ENCODE data around the gene RRAS2. TPM values are rescaled to one million over a fixed set of nuclear protein-coding genes. Genes with fewer than 3 reads are reported as not detected.

The RRAS2 gene
- total and polyA plus RNA-seq, 9 of the 15 experiments (the other 6 are each of a cell fraction or from before 2014, with no cell fraction given), result 9.4 to 47.5 (median 37.6) TPM

DNA sequence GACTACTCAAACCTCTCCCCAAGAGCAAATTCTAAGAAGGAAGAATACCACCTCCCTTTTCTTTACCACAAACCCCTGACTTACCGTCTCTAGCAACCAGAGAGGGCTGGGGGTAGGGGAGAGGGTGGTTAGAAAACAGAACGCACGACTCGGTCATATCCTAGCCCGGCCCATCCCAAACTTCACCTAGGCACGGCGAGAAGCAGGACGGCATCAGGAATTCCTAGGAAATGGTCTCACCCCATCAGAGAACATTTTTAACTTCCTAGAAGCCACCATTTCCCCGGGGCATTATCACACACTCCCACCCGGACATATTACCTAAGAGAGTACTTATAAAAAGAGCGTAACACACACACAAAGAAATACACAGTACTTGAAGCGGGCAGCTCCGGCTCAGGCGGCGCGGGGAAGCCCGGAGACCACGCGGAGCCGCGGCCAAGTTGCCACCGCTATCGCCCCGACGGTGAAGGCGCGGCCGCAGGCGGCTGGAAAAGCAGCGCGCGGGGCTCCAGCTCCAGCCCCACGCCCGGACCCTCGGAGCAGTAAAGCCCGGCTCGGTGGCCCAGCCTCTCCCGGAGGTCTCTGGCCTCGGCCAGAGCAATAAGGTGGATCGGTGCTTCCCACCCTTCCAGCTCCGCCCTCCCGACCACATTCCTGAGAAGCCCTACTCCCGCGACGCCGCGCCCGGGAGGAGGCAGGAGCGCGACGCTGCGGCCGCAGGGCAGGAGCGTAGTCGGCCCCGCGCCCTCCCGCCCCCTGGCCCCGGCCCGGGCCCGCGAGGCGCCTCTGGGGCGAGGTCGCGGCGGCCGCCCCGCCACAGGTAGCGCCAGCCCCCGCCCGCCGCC lies 878 bp downstream of the RRAS2 start (continued):
- TF ChIP-seq, protein P1, sequence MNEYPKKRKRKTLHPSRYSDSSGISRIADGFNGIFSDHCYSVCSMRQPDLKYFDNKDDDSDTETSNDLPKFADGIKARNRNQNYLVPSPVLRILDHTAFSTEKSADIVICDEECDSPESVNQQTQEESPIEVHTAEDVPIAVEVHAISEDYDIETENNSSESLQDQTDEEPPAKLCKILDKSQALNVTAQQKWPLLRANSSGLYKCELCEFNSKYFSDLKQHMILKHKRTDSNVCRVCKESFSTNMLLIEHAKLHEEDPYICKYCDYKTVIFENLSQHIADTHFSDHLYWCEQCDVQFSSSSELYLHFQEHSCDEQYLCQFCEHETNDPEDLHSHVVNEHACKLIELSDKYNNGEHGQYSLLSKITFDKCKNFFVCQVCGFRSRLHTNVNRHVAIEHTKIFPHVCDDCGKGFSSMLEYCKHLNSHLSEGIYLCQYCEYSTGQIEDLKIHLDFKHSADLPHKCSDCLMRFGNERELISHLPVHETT (CRISPR knock-in tag; conservative IDR thresholded peaks at IDR 0.05 in 1 of 2, IDR thresholded peaks at IDR 0.05 in 1 of 2), result no peak
- TF ChIP-seq MBD2 (IDR thresholded peaks at IDR 0.05; ENCODE audit: borderline replicate concordance, low read depth) (no peak), PCBP1 (IDR thresholded peaks at IDR 0.05; ENCODE audit: low read depth, low read length, poor library complexity, severe bottlenecking) (no peak), SP1 (CRISPR knock-in tag; IDR thresholded peaks at IDR 0.05) (0 out of 2 replicates have a peak, but pooled peaks have one; percentile 42), ZZZ3 (IDR thresholded peaks at IDR 0.05) (no peak), ZBED1 (IDR thresholded peaks at IDR 0.05) (no peak), ZNF75A (CRISPR knock-in tag; IDR thresholded peaks at IDR 0.05) (no peak), RBBP5 (IDR thresholded peaks at IDR 0.05; ENCODE audit: borderline replicate concordance, insufficient read depth, low read length, poor library complexity, severe bottlenecking) (peak; percentile 76), YBX1 (IDR thresholded peaks at IDR 0.05) (no peak), HDAC8 (tag; IDR thresholded peaks at IDR 0.05) (no peak), CCNT2 (IDR thresholded peaks at IDR 0.05; ENCODE audit: borderline replicate concordance, extremely low read depth, insufficient read length, low read depth, low read length) (peak; percentile 15), RUNX1 (IDR thresholded peaks at IDR 0.05; ENCODE audit: low read depth) (no peak), ZNF507 (tag; conservative IDR thresholded peaks at IDR 0.05) (no peak), TRIM28 (IDR thresholded peaks at IDR 0.05) (no peak), L3MBTL2 (IDR thresholded peaks at IDR 0.05) (peak; percentile 66), MEF2D (tag; conservative IDR thresholded peaks at IDR 0.05; ENCODE audit: low read depth) (no peak), POU5F1 (IDR thresholded peaks at IDR 0.05; ENCODE audit: borderline replicate concordance, low read depth, low read length, partially characterized antibody) (no peak), MAFF (IDR thresholded peaks at IDR 0.05; ENCODE audit: low read length) (no peak), XRCC4 (IDR thresholded peaks at IDR 0.05; ENCODE audit: extremely low read depth, insufficient read depth, insufficient read length) (no peak), PHF20 (IDR thresholded peaks at IDR 0.05; ENCODE audit: partially characterized antibody) (no peak), FOSL1 (tag; conservative IDR thresholded peaks at IDR 0.05) (no peak)
- TF ChIP-seq, protein P2, sequence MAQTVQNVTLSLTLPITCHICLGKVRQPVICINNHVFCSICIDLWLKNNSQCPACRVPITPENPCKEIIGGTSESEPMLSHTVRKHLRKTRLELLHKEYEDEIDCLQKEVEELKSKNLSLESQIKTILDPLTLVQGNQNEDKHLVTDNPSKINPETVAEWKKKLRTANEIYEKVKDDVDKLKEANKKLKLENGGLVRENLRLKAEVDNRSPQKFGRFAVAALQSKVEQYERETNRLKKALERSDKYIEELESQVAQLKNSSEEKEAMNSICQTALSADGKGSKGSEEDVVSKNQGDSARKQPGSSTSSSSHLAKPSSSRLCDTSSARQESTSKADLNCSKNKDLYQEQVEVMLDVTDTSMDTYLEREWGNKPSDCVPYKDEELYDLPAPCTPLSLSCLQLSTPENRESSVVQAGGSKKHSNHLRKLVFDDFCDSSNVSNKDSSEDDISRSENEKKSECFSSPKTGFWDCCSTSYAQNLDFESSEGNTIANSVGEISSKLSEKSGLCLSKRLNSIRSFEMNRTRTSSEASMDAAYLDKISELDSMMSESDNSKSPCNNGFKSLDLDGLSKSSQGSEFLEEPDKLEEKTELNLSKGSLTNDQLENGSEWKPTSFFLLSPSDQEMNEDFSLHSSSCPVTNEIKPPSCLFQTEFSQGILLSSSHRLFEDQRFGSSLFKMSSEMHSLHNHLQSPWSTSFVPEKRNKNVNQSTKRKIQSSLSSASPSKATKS (CRISPR knock-in tag; IDR thresholded peaks at IDR 0.05), result no peak
